Vagina (tissue), 2 donors: ENCODE results near the gene CCNB1IP1. TPM values are rescaled to one million over a fixed set of nuclear protein-coding genes. Genes with fewer than 3 reads are reported as not detected.
"Not testable (repeated sequence)": the region's sequence is repeated elsewhere in the genome, so short reads cannot be mapped to it uniquely, and the experiment has no call there.

Experiments
- DNase-seq, 2 donors: peaks; one replicate each; pipeline ENCODE4 v3.0.0-alpha.2; 2017; ENCODE audit errors: extremely low spot score in 2 of 2
- H3K27ac ChIP-seq: fragments of 200-600 bp; sonication (generic); one replicate; pipeline ENCODE4 v1.5.1; 2019
- H3K27me3 ChIP-seq: fragments of 200-600 bp; sonication (generic); one replicate; pipeline ENCODE4 v1.5.1; 2019
- H3K36me3 ChIP-seq, 2 donors: fragments of 200-600 bp; sonication (generic); one replicate each; pipeline ENCODE4 v1.5.1; 2017 to 2019
- H3K4me1 ChIP-seq: fragments of 200-600 bp; sonication (generic); one replicate; pipeline ENCODE4 v1.5.1; 2019
- H3K4me3 ChIP-seq, 2 donors: fragments of 200-600 bp; sonication (generic); 1 replicate in 1 of 2; 2 replicates in 1 of 2; pipeline ENCODE4 v1.5.1; 2016 to 2019
- H3K9me3 ChIP-seq: fragments of 200-600 bp; sonication (generic); one replicate; pipeline ENCODE4 v1.5.1; 2019
- CTCF ChIP-seq, 3 experiments: fragments of 450-650 bp in 2 of 3; fragments of 200-600 bp in 1 of 3; sonication (generic) in 1 of 3; IDR thresholded peaks; one replicate each; pipeline ENCODE4 v1.5.1; 2017 to 2019; ENCODE audit warnings: antibody characterized with exemption in 3 of 3, mild to moderate bottlenecking in 2 of 3, moderate library complexity in 2 of 3
- POLR2A ChIP-seq, 2 donors: fragments of 450-650 bp; IDR thresholded peaks; one replicate each; pipeline ENCODE4 v1.6.1; 2017; ENCODE audit warnings: antibody characterized with exemption in 2 of 2, mild to moderate bottlenecking in 2 of 2, moderate library complexity in 2 of 2
- POLR2AphosphoS5 ChIP-seq, 2 donors: sonication (generic); formaldehyde crosslinking; IDR thresholded peaks; one replicate each; pipeline ENCODE4 v1.9.0; 2017; ENCODE audit warnings: antibody characterized with exemption in 2 of 2, mild to moderate bottlenecking in 2 of 2, low read depth in 1 of 2; ENCODE audit not compliant: insufficient read depth in 1 of 2
- intact Hi-C: fragments of 100-400 bp; cut with DNase I; formaldehyde crosslinking; loops from one replicate; pipeline ENCODE4 v1.15.1; 2023
- total RNA-seq: library from RNA; depleted of rRNA; stranded (reverse); fragments of >200 nt; gene quantifications from one replicate; pipeline ENCODE4 v1.2.3, GENCODE V29; 2016

Gene CCNB1IP1
- total RNA-seq, 1 donor from 2014 or later: 38.5 TPM

GRCh38 chr14:20365928-20366327 is 32.8 kb upstream of the CCNB1IP1 start:
- Histone ChIP-seq H3K9me3 (no peaks in the 10 kb centered on the region), H3K4me3 (no peak overlapping the region), H3K27ac (no peak overlapping the region), H3K36me3 (peaks cover 0 to 44% of the 10 kb centered on the region in 2 donors), H3K27me3 (no peaks in the 10 kb centered on the region), H3K4me1 (no peaks in the 10 kb centered on the region)
- no peak for DNase-seq
- intact Hi-C loops: no loop called here
- no peak for TF ChIP-seq POLR2AphosphoS5 (IDR thresholded peaks at IDR 0.05; ENCODE audit: insufficient read depth in 1 of 2, low read depth in 1 of 2)
- no peak for TF ChIP-seq CTCF (IDR thresholded peaks at IDR 0.05)
- no peak for TF ChIP-seq POLR2A (IDR thresholded peaks at IDR 0.05)

- H3K9me3 ChIP-seq, H3K4me1 ChIP-seq, H3K4me3 ChIP-seq, DNase-seq, intact Hi-C loops, H3K27ac ChIP-seq, H3K27me3 ChIP-seq: not testable (repeated sequence)
- H3K36me3 ChIP-seq: peaks cover 0 to 37% of the 10 kb centered on the region in 2 donors
These were observed 25.4 kb upstream of the CCNB1IP1 start for GRCh38 chr14:20358474-20358873.

GRCh38 chr14:20356422-20356821 is 23.3 kb upstream of the CCNB1IP1 start:
- intact Hi-C loops: no loop called here
- DNase-seq: no peak
- TF ChIP-seq POLR2A (IDR thresholded peaks at IDR 0.05) (no peak), CTCF (IDR thresholded peaks at IDR 0.05) (no peak), POLR2AphosphoS5 (IDR thresholded peaks at IDR 0.05; ENCODE audit: insufficient read depth in 1 of 2, low read depth in 1 of 2) (no peak)
- Histone ChIP-seq H3K27ac (no peak overlapping the region), H3K36me3 (peaks cover 0 to 58% of the 10 kb centered on the region in 2 donors), H3K4me3 (no peak overlapping the region), H3K4me1 (no peaks in the 10 kb centered on the region), H3K27me3 (no peaks in the 10 kb centered on the region), H3K9me3 (no peaks in the 10 kb centered on the region)

GRCh38 chr14:20350860-20351259 is 17.8 kb upstream of the CCNB1IP1 start:
- H3K27me3 ChIP-seq: no peaks in the 10 kb centered on the region
- no peak for DNase-seq
- H3K27ac ChIP-seq: no peak overlapping the region
- no peaks in the 10 kb centered on the region for H3K9me3 ChIP-seq
- intact Hi-C loops: no loop called here
- H3K36me3 ChIP-seq: peaks cover 0 to 67% of the 10 kb centered on the region in 2 donors
- TF ChIP-seq CTCF (IDR thresholded peaks at IDR 0.05): no peak
- no peaks in the 10 kb centered on the region for H3K4me1 ChIP-seq
- no peak overlapping the region for H3K4me3 ChIP-seq

GRCh38 chr14:20350282-20350681 is 17.2 kb upstream of the CCNB1IP1 start:
- intact Hi-C loops: no loop called here
- TF ChIP-seq CTCF (IDR thresholded peaks at IDR 0.05) (no peak), POLR2AphosphoS5 (IDR thresholded peaks at IDR 0.05; ENCODE audit: insufficient read depth in 1 of 2, low read depth in 1 of 2) (no peak), POLR2A (IDR thresholded peaks at IDR 0.05) (no peak)
- Histone ChIP-seq H3K4me1 (no peaks in the 10 kb centered on the region), H3K27ac (no peak overlapping the region), H3K27me3 (no peaks in the 10 kb centered on the region), H3K36me3 (peaks cover 0 to 69% of the 10 kb centered on the region in 2 donors), H3K9me3 (no peaks in the 10 kb centered on the region), H3K4me3 (no peak overlapping the region)
- DNase-seq: no peak

GRCh38 chr14:20347747-20348146 is 14.7 kb upstream of the CCNB1IP1 start:
- Histone ChIP-seq H3K27ac (no peak overlapping the region), H3K9me3 (no peaks in the 10 kb centered on the region), H3K4me1 (peaks cover 6% of the 10 kb centered on the region), H3K27me3 (no peaks in the 10 kb centered on the region), H3K36me3 (peaks cover 0 to 54% of the 10 kb centered on the region in 2 donors), H3K4me3 (no peak overlapping the region)
- no peak for TF ChIP-seq POLR2A (IDR thresholded peaks at IDR 0.05)
- TF ChIP-seq POLR2AphosphoS5 (IDR thresholded peaks at IDR 0.05; ENCODE audit: insufficient read depth in 1 of 2, low read depth in 1 of 2): no peak
- intact Hi-C loops: no loop called here
- DNase-seq: no peak
